K562 (cell line): ENCODE measurements around the gene SCFD2. TPM values are rescaled to one million over a fixed set of nuclear protein-coding genes. Genes with fewer than 3 reads are reported as not detected.

ENCODE experiments used
- ATAC-seq: fragments of 200-7000 bp; cut with Tn5 transposase; 3 replicates; pipeline ENCODE4 v1.9.1; 2020; ENCODE audit warnings: moderate library complexity
- BruUV-seq: library from RNA; stranded (reverse); fragments of 400-500 nt; replicated peaks from 2 replicates; lab custom pipeline; 2021; lab: Mats Ljungman, UMichigan
- CTCF ChIA-PET: fragments of 300-600 bp; formaldehyde crosslinking; extraction: SDS; loops from one replicate; lab custom pipeline; 2021; ENCODE audit warnings: low intra/inter-chr PET ratio; lab: Yijun Ruan, JAX
- POLR2A ChIA-PET: fragments of 300-600, 350-650 bp; sonication (Branson Sonifier 250); formaldehyde crosslinking; extraction: SDS; loops from one replicate; lab custom pipeline; 2021; ENCODE audit warnings: antibody characterized with exemption, inconsistent platforms; lab: Yijun Ruan, JAX
- DNase-seq, 4 experiments: peaks; one replicate each; pipeline versions ENCODE4 v3.0.0 to v3.0.0-alpha.2; 2011 to 2018; ENCODE audit warnings: low spot score in 3 of 4, mixed read lengths in 3 of 4; ENCODE audit errors: extremely low read depth in 1 of 4
- FAIRE-seq: peaks from 2 replicates; lab custom pipeline; 2011; peaks lifted over from hg19 to GRCh38; lab: Jason Lieb, UNC
- H2AFZ ChIP-seq: 2 replicates; pipeline ENCODE4 v1.6.0; 2011; ENCODE audit warnings: low read depth, low read length, control low read depth, inconsistent platforms
- H3K27ac ChIP-seq: fragments of 200-600 bp; 3 replicates; pipeline ENCODE4 v1.8.0; 2011; ENCODE audit warnings: low read depth, mild to moderate bottlenecking, control low read depth, inconsistent platforms, low read length, moderate library complexity, mixed read lengths; ENCODE audit errors: extremely low read depth
- H3K27me3 ChIP-seq, 2 experiments: fragments of 300-600 bp in 1 of 2; 2 replicates in 1 of 2; 3 replicates in 1 of 2; pipeline versions ENCODE4 v1.6.0 to v1.8.0; 2011; ENCODE audit warnings: inconsistent platforms in 2 of 2, low read length in 2 of 2, mild to moderate bottlenecking in 1 of 2, mixed read lengths in 1 of 2, moderate library complexity in 1 of 2; ENCODE audit not compliant: control insufficient read depth in 2 of 2, insufficient read depth in 2 of 2
- H3K36me3 ChIP-seq: fragments of 300-600 bp; 3 replicates; pipeline ENCODE4 v1.8.0; 2011; ENCODE audit warnings: mild to moderate bottlenecking, low read length, inconsistent platforms; ENCODE audit not compliant: control insufficient read depth, insufficient read depth
- H3K4me1 ChIP-seq, 2 experiments: fragments of 200-600 bp in 1 of 2; replicated peaks in 1 of 2; 2 replicates in 1 of 2; 3 replicates in 1 of 2; pipeline versions ENCODE4 v1.5.1 to v1.8.0; 2011; ENCODE audit warnings: inconsistent platforms in 2 of 2, low read length in 2 of 2, mild to moderate bottlenecking in 1 of 2, mixed read lengths in 1 of 2, moderate library complexity in 1 of 2; ENCODE audit not compliant: control insufficient read depth in 2 of 2, insufficient read depth in 2 of 2
- H3K4me2 ChIP-seq: 2 replicates; pipeline ENCODE4 v1.6.1; 2011; ENCODE audit warnings: low read length, control low read depth, inconsistent platforms, mixed read lengths; ENCODE audit not compliant: insufficient read depth
- H3K4me3 ChIP-seq: fragments of 200-600 bp; sonication (generic), shearing (Covaris generic); 2 replicates; pipeline ENCODE4 v1.5.1; 2016; ENCODE audit warnings: control low read depth, inconsistent platforms
- H3K79me2 ChIP-seq: fragments of 200-600 bp; 3 replicates; pipeline ENCODE4 v1.8.0; 2011; ENCODE audit warnings: low read length, inconsistent platforms; ENCODE audit not compliant: control insufficient read depth, insufficient read depth
- H3K9ac ChIP-seq, 2 experiments: 2 replicates each; pipeline versions ENCODE4 v1.6.0 to v1.6.1; 2011; ENCODE audit warnings: low read depth in 2 of 2, low read length in 2 of 2, control low read depth in 1 of 2, inconsistent platforms in 1 of 2, mild to moderate bottlenecking in 1 of 2, mixed read lengths in 1 of 2; ENCODE audit not compliant: insufficient read depth in 1 of 2
- H3K9me1 ChIP-seq: one replicate; pipeline ENCODE4 v1.6.0; 2011; ENCODE audit warnings: inconsistent platforms, mild to moderate bottlenecking, low read length, moderate library complexity; ENCODE audit not compliant: control insufficient read depth, insufficient read depth
- H3K9me3 ChIP-seq: replicated peaks from 2 replicates; pipeline ENCODE4 v1.5.1; 2011; ENCODE audit warnings: low read depth, low read length, inconsistent platforms; ENCODE audit not compliant: control insufficient read depth, insufficient read depth
- H4K20me1 ChIP-seq: replicated peaks from 2 replicates; pipeline ENCODE4 v1.6.1; 2011; ENCODE audit warnings: low read length, inconsistent platforms, mixed read lengths; ENCODE audit not compliant: control insufficient read depth, insufficient read depth
- ARID1B ChIP-seq: fragments of 450-650 bp; IDR thresholded peaks from 2 replicates; pipeline ENCODE4 v1.6.1; 2016; ENCODE audit warnings: antibody characterized with exemption, mild to moderate bottlenecking, inconsistent platforms
- ATF1 ChIP-seq, 2 experiments: fragments of 450-650 bp in 1 of 2; IDR thresholded peaks; 2 replicates each; pipeline ENCODE4 v1.6.1; 2016; ENCODE audit warnings: missing compliant biosample characterization in 1 of 2, missing genetic modification characterization in 1 of 2
- CBFA2T3 ChIP-seq: fragments of 450-650 bp; IDR thresholded peaks from 2 replicates; pipeline ENCODE4 v1.6.1; 2017
- CCNT2 ChIP-seq: IDR thresholded peaks from 2 replicates; pipeline ENCODE4 v1.6.1; 2011; ENCODE audit warnings: borderline replicate concordance, low read depth, mild to moderate bottlenecking, moderate library complexity, mixed read lengths, low read length; ENCODE audit not compliant: insufficient read length; ENCODE audit errors: extremely low read depth
- MIER1 ChIP-seq: fragments of 450-650 bp; IDR thresholded peaks from 2 replicates; pipeline ENCODE4 v1.6.1; 2016; ENCODE audit warnings: antibody characterized with exemption, mild to moderate bottlenecking, low read depth
- NFRKB ChIP-seq: fragments of 450-650 bp; IDR thresholded peaks from 2 replicates; pipeline ENCODE4 v1.6.1; 2016; ENCODE audit warnings: low read depth
- PHF21A ChIP-seq: fragments of 450-650 bp; IDR thresholded peaks from 2 replicates; pipeline ENCODE4 v1.6.1; 2017; ENCODE audit warnings: low read depth, borderline replicate concordance
- SMARCC2 ChIP-seq: fragments of 450-650 bp; IDR thresholded peaks from 2 replicates; pipeline ENCODE4 v1.6.1; 2017; ENCODE audit warnings: antibody characterized with exemption, moderate library complexity, mild to moderate bottlenecking, low read depth
- SMARCE1 ChIP-seq: fragments of 450-650 bp; IDR thresholded peaks from 2 replicates; pipeline ENCODE4 v1.7.1; 2016; ENCODE audit warnings: mild to moderate bottlenecking
- TAF9B ChIP-seq: fragments of 450-650 bp; IDR thresholded peaks from 2 replicates; pipeline ENCODE4 v1.6.1; 2018; ENCODE audit warnings: mild to moderate bottlenecking; ENCODE audit not compliant: partially characterized antibody
- WHSC1 ChIP-seq: IDR thresholded peaks from one replicate; pipeline ENCODE4 v1.6.1; 2012; ENCODE audit warnings: low read length, control low read depth, inconsistent platforms
- ZNF445 ChIP-seq: fragments of 250-450 bp; sonication (Bioruptor Pico); IDR thresholded peaks from 2 replicates; pipeline ENCODE4 v1.4.0; 2020; ENCODE audit warnings: low read depth, mild to moderate bottlenecking, moderate library complexity
- WGBS: fragments of 100-300 bp; shearing (Covaris generic); methylation state at CpG from one replicate; pipeline ENCODE4 v1.1.6; 2016; ENCODE audit warnings: low coverage, mixed read lengths; ENCODE audit not compliant: insufficient coverage; ENCODE audit errors: missing lambda C conversion rate; 5-methylcytosine and 5-hydroxymethylcytosine counted together
- in situ Hi-C: fragments of 300-500 bp; cut with MboI; formaldehyde crosslinking; loops from 4 replicates; pipeline ENCODE4 v1.15.0; 2018; ENCODE audit warnings: inconsistent platforms, mixed read lengths
- intact Hi-C: fragments of 100-400 bp; cut with micrococcal nuclease; formaldehyde crosslinking; loops from 2 replicates; pipeline ENCODE4 v1.14.2; 2022
- polyA plus RNA-seq, 8 experiments: library from polyadenylated mRNA; depleted of rRNA in 4 of 8; stranded (reverse) in 5 of 8; unstranded in 3 of 8; fragments of >200 nt; fragmentation: Nextera tagmentation in 2 of 8; fragmentation: Illumina TruSeq in 1 of 8; extraction: Ambion mirVana in 2 of 8; extraction: Trizol in 1 of 8; gene quantifications; 2 replicates each; pipeline versions ENCODE4 v1.2.1 to v1.2.3, GENCODE V29; 2011 to 2014; ENCODE audit warnings: inconsistent platforms in 1 of 8, missing spikeins in 1 of 8
- total RNA-seq, 7 experiments: library from RNA; depleted of rRNA in 6 of 7; stranded (reverse); fragments of >200 nt in 6 of 7; fragmentation: Illumina TruSeq in 2 of 7; extraction: Trizol in 2 of 7; gene quantifications; 2 replicates each; pipeline versions ENCODE4 v1.2.1 to v1.2.3, GENCODE V29; 2011 to 2021; ENCODE audit warnings: low replicate concordance in 1 of 7
- TF ChIP-seq, protein P1 (sequence below): fragments of 250-450 bp; sonication (Bioruptor Pico); IDR thresholded peaks from 2 replicates; pipeline ENCODE4 v1.5.0; 2021
- TF ChIP-seq, protein P2 (sequence below): fragments of 450-650 bp; IDR thresholded peaks from 2 replicates; pipeline ENCODE4 v1.6.1; 2016; ENCODE audit warnings: antibody characterized with exemption
- TF ChIP-seq, protein P3 (sequence below): fragments of 250-450 bp; sonication (Bioruptor Pico); IDR thresholded peaks from 2 replicates; pipeline ENCODE4 v1.8.0; 2021; ENCODE audit warnings: mild to moderate bottlenecking, moderate library complexity
- TF ChIP-seq, protein P4 (sequence below): fragments of 450-650 bp; IDR thresholded peaks from 2 replicates; pipeline ENCODE4 v1.7.0; 2016; ENCODE audit warnings: borderline replicate concordance

The SCFD2 gene
- total and polyA plus RNA-seq, 9 of the 15 experiments (the other 6 are each of a cell fraction or from before 2014, with no cell fraction given): 5.7 to 30.3 (median 22.8) TPM

DNA sequence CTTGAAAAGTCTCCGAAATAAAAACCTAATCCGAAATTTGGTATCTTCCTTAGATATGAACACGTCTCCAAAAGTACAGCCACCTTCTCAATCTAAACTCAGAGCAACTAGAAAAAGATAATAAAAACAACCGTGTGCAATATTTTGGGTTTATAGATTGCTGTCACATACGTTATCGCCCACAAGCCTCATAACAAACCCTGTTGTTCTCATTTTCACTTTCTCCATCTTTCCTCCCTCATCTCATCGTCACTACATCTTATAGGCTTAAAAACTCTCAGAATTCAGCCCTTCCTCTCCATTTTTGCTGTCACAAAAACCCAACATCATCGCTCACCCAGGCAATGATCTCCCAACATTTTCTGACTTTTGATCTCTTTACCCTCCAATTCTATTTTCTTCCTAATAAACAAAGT is 448 bp upstream of the SCFD2 start:
- ATAC-seq (no peak), DNase-seq (no peak), FAIRE-seq (no peak)
- Histone ChIP-seq H3K9me1 (no peaks in the 10 kb centered on the region), H3K9ac (peak overlapping the region; percentile 82 to 95; a peak in 3 of 4 replicates), H3K4me3 (peak overlapping the region; percentile 93), H3K36me3 (peaks cover 4% of the 10 kb centered on the region; the same call in 2 of the 3 replicates), H3K79me2 (peaks cover 45% of the 10 kb centered on the region), H3K4me2 (peak overlapping the region; percentile 98), H2AFZ (peak overlapping the region; percentile 90), H3K27ac (peak overlapping the region; percentile 23; the same call in 1 of the 3 replicates), H3K9me3 (no peaks in the 10 kb centered on the region), H4K20me1 (no peaks in the 10 kb centered on the region), H3K27me3 (no peaks in the 10 kb centered on the region), H3K4me1 (peaks cover 5 to 12% of the 10 kb centered on the region in 2 experiments)
- WGBS: 11% methylated on average over 8 of the region's 8 CpGs
- BruUV-seq: TSS peak; percentile 81
- CTCF ChIA-PET: no interaction called here
- intact Hi-C loops: no loop called here
- in situ Hi-C loops: no loop called here
- POLR2A ChIA-PET: interaction anchor here (0.7 to 1.4 kb wide), 3 partner anchors 9 to 1394 kb away, joined by 3 to 5 read pairs (median 4); partner anchors contain the start of gene FIP1L1
- TF ChIP-seq SMARCE1: 0 out of 2 replicates have a peak, but pooled peaks have one; percentile 61
- TF ChIP-seq ATF1 (CRISPR knock-in tag; IDR thresholded peaks at IDR 0.05): no peak
- 0 out of 2 replicates have a peak, but pooled peaks have one; percentile 60 for TF ChIP-seq ATF1 (tag; IDR thresholded peaks at IDR 0.05)
- TF ChIP-seq MIER1: 0 out of 2 replicates have a peak, but pooled peaks have one; percentile 42
- TF ChIP-seq, protein P1, sequence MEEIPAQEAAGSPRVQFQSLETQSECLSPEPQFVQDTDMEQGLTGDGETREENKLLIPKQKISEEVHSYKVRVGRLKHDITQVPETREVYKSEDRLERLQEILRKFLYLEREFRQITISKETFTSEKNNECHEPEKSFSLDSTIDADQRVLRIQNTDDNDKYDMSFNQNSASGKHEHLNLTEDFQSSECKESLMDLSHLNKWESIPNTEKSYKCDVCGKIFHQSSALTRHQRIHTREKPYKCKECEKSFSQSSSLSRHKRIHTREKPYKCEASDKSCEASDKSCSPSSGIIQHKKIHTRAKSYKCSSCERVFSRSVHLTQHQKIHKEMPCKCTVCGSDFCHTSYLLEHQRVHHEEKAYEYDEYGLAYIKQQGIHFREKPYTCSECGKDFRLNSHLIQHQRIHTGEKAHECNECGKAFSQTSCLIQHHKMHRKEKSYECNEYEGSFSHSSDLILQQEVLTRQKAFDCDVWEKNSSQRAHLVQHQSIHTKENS: no peak
- no peak for TF ChIP-seq WHSC1
- peak; percentile 59 for TF ChIP-seq ARID1B
- TF ChIP-seq TAF9B: no peak
- 0 out of 2 replicates have a peak, but pooled peaks have one; percentile 18 for TF ChIP-seq PHF21A
- TF ChIP-seq, protein P2, sequence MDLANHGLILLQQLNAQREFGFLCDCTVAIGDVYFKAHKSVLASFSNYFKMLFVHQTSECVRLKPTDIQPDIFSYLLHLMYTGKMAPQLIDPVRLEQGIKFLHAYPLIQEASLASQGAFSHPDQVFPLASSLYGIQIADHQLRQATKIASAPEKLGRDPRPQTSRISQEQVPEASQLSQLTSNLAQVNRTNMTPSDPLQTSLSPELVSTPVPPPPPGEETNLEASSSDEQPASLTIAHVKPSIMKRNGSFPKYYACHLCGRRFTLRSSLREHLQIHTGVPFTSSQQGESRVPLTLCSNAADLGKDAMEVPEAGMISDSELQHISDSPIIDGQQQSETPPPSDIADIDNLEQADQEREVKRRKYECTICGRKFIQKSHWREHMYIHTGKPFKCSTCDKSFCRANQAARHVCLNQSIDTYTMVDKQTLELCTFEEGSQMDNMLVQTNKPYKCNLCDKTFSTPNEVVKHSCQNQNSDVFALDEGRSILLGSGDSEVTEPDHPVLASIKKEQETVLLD: peak; percentile 19; the same call in 1 of the 2 replicates
- peak; percentile 6 for TF ChIP-seq CCNT2
- TF ChIP-seq NFRKB: 0 out of 2 replicates have a peak, but pooled peaks have one; percentile 68
- 0 out of 2 replicates have a peak, but pooled peaks have one; percentile 11 for TF ChIP-seq CBFA2T3
- TF ChIP-seq, protein P3, sequence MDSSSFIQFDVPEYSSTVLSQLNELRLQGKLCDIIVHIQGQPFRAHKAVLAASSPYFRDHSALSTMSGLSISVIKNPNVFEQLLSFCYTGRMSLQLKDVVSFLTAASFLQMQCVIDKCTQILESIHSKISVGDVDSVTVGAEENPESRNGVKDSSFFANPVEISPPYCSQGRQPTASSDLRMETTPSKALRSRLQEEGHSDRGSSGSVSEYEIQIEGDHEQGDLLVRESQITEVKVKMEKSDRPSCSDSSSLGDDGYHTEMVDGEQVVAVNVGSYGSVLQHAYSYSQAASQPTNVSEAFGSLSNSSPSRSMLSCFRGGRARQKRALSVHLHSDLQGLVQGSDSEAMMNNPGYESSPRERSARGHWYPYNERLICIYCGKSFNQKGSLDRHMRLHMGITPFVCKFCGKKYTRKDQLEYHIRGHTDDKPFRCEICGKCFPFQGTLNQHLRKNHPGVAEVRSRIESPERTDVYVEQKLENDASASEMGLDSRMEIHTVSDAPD (CRISPR knock-in tag): no peak
- TF ChIP-seq, protein P4, sequence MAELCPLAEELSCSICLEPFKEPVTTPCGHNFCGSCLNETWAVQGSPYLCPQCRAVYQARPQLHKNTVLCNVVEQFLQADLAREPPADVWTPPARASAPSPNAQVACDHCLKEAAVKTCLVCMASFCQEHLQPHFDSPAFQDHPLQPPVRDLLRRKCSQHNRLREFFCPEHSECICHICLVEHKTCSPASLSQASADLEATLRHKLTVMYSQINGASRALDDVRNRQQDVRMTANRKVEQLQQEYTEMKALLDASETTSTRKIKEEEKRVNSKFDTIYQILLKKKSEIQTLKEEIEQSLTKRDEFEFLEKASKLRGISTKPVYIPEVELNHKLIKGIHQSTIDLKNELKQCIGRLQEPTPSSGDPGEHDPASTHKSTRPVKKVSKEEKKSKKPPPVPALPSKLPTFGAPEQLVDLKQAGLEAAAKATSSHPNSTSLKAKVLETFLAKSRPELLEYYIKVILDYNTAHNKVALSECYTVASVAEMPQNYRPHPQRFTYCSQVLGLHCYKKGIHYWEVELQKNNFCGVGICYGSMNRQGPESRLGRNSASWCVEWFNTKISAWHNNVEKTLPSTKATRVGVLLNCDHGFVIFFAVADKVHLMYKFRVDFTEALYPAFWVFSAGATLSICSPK: 0 out of 2 replicates have a peak, but pooled peaks have one; percentile 66
- no peak for TF ChIP-seq ZNF445 (CRISPR knock-in tag)
- TF ChIP-seq SMARCC2: 0 out of 2 replicates have a peak, but pooled peaks have one; percentile 40
